H1 (cell line): ENCODE results near the gene RGS17. TPM values are rescaled to one million over a fixed set of nuclear protein-coding genes. Genes with fewer than 3 reads are reported as not detected.

Experiments used
- CTCF ChIA-PET: fragments of 300-600 bp; sonication (Branson Sonifier 250); formaldehyde crosslinking; loops from one replicate; lab custom pipeline; 2021; ENCODE audit not compliant: partially characterized antibody; lab: Charles Lee
- POLR2A ChIA-PET: fragments of 300-600 bp; sonication (Branson Sonifier 250); formaldehyde crosslinking; loops from one replicate; lab custom pipeline; 2021; ENCODE audit warnings: inconsistent platforms; ENCODE audit not compliant: partially characterized antibody; lab: Charles Lee
- DNase-seq, 2 experiments: peaks; one replicate each; pipeline versions ENCODE4 v3.0.0 to v3.0.0-alpha.2; 2010 to 2022; ENCODE audit warnings: low spot score in 2 of 2, low read depth in 1 of 2, mixed read lengths in 1 of 2
- FAIRE-seq: peaks from 2 replicates; lab custom pipeline; 2011; peaks lifted over from hg19 to GRCh38; lab: Jason Lieb, UNC
- H2AFZ ChIP-seq: 2 replicates; pipeline ENCODE4 v1.8.1; 2012; ENCODE audit warnings: low read length, inconsistent platforms
- H2AK5ac ChIP-seq: 2 replicates; pipeline ENCODE4 v1.6.1; 2013; ENCODE audit warnings: low read depth, low read length
- H2BK120ac ChIP-seq: replicated peaks from 2 replicates; pipeline ENCODE3; 2013; ENCODE audit warnings: low read depth, low read length, inconsistent platforms
- H2BK12ac ChIP-seq: 2 replicates; pipeline ENCODE4 v1.6.1; 2013; ENCODE audit warnings: low read depth, low read length
- H2BK15ac ChIP-seq: 2 replicates; pipeline ENCODE4 v1.6.1; 2013; ENCODE audit warnings: low read length
- H2BK20ac ChIP-seq: 2 replicates; pipeline ENCODE4 v1.6.1; 2013; ENCODE audit warnings: low read length
- H2BK5ac ChIP-seq: 2 replicates; pipeline ENCODE4 v1.6.1; 2013; ENCODE audit warnings: low read depth, low read length
- H3K14ac ChIP-seq: 2 replicates; pipeline ENCODE4 v1.6.1; 2013; ENCODE audit warnings: inconsistent platforms; ENCODE audit not compliant: insufficient read length
- H3K18ac ChIP-seq: 2 replicates; pipeline ENCODE4 v1.6.1; 2013; ENCODE audit warnings: low read length; ENCODE audit errors: extremely low read depth
- H3K23ac ChIP-seq: 2 replicates; pipeline ENCODE4 v1.6.1; 2013; ENCODE audit warnings: inconsistent platforms; ENCODE audit not compliant: insufficient read length
- H3K23me2 ChIP-seq: 2 replicates; pipeline ENCODE4 v1.6.1; 2013; ENCODE audit warnings: low read depth, low read length
- H3K27ac ChIP-seq: 2 replicates; pipeline ENCODE4 v1.6.1; 2011; ENCODE audit warnings: low read depth, low read length, inconsistent platforms
- H3K27me3 ChIP-seq, 4 experiments: replicated peaks in 1 of 4; 1 replicate in 1 of 4; 2 replicates in 3 of 4; pipeline versions ENCODE4 v1.6.1 to v1.8.1; 2011 to 2013; ENCODE audit warnings: low read length in 3 of 4, mild to moderate bottlenecking in 3 of 4, inconsistent platforms in 2 of 4, mixed read lengths in 2 of 4, moderate library complexity in 1 of 4; ENCODE audit not compliant: control insufficient read depth in 3 of 4, insufficient read depth in 3 of 4; ENCODE audit errors: extremely low read depth in 1 of 4
- H3K36me3 ChIP-seq, 4 experiments: 2 replicates each; pipeline versions ENCODE4 v1.6.1 to v1.8.1; 2011 to 2013; ENCODE audit warnings: mild to moderate bottlenecking in 4 of 4, low read length in 3 of 4, moderate library complexity in 2 of 4, control low read depth in 1 of 4, inconsistent platforms in 1 of 4; ENCODE audit not compliant: insufficient read depth in 4 of 4, control insufficient read depth in 2 of 4
- H3K4ac ChIP-seq: replicated peaks from 2 replicates; pipeline ENCODE3; 2013; ENCODE audit warnings: low read length, low read depth, mixed read lengths, inconsistent platforms; ENCODE audit not compliant: insufficient read length
- H3K4me1 ChIP-seq, 4 experiments: replicated peaks in 1 of 4; 1 replicate in 1 of 4; 2 replicates in 3 of 4; pipeline versions ENCODE4 v1.6.1 to v1.8.1; 2011 to 2013; ENCODE audit warnings: low read length in 3 of 4, inconsistent platforms in 2 of 4, mixed read lengths in 1 of 4; ENCODE audit not compliant: insufficient read depth in 4 of 4, control insufficient read depth in 3 of 4
- H3K4me2 ChIP-seq, 2 experiments: 2 replicates each; pipeline versions ENCODE4 v1.6.1 to v1.8.1; 2011 to 2013; ENCODE audit warnings: low read depth in 2 of 2, low read length in 2 of 2, control low read depth in 1 of 2, inconsistent platforms in 1 of 2, mild to moderate bottlenecking in 1 of 2; ENCODE audit not compliant: insufficient read depth in 1 of 2
- H3K4me3 ChIP-seq, 4 experiments: fragments of 200-600, 300-600 bp in 1 of 4; sonication (generic), shearing (Covaris generic), sonication (Bioruptor Twin) in 1 of 4; 2 replicates each; pipeline versions ENCODE4 v1.5.1 to v1.8.1; 2011 to 2016; ENCODE audit warnings: low read length in 4 of 4, low read depth in 3 of 4, control low read depth in 2 of 4, inconsistent platforms in 2 of 4, mild to moderate bottlenecking in 2 of 4, mixed read lengths in 1 of 4, moderate library complexity in 1 of 4; ENCODE audit not compliant: insufficient read depth in 2 of 4; ENCODE audit errors: extremely low read depth in 1 of 4
- H3K56ac ChIP-seq: replicated peaks from 2 replicates; pipeline ENCODE3; 2013; ENCODE audit warnings: low read depth, mild to moderate bottlenecking, mixed read lengths, low read length, inconsistent platforms; ENCODE audit not compliant: insufficient read length
- H3K79me1 ChIP-seq: 2 replicates; pipeline ENCODE4 v1.6.1; 2013; ENCODE audit warnings: low read depth, low read length, control low read depth
- H3K79me2 ChIP-seq, 2 experiments: 2 replicates each; pipeline versions ENCODE4 v1.6.1 to v1.8.1; 2012 to 2013; ENCODE audit warnings: low read length in 2 of 2, mild to moderate bottlenecking in 2 of 2, inconsistent platforms in 1 of 2; ENCODE audit not compliant: insufficient read depth in 2 of 2, control insufficient read depth in 1 of 2
- H3K9ac ChIP-seq, 4 experiments: replicated peaks in 1 of 4; 1 replicate in 1 of 4; 2 replicates in 3 of 4; pipeline versions ENCODE4 v1.6.1 to v1.8.1; 2011 to 2013; ENCODE audit warnings: low read depth in 3 of 4, low read length in 3 of 4, control low read depth in 2 of 4, mild to moderate bottlenecking in 2 of 4, moderate library complexity in 2 of 4, inconsistent platforms in 1 of 4; ENCODE audit errors: extremely low read depth in 1 of 4
- H3K9me3 ChIP-seq, 2 experiments: 2 replicates each; pipeline versions ENCODE4 v1.6.1 to v1.8.1; 2012 to 2013; ENCODE audit warnings: mild to moderate bottlenecking in 2 of 2, moderate library complexity in 2 of 2, control low read depth in 1 of 2, inconsistent platforms in 1 of 2, low read depth in 1 of 2, low read length in 1 of 2, mixed read lengths in 1 of 2; ENCODE audit not compliant: insufficient read depth in 2 of 2
- H4K20me1 ChIP-seq, 2 experiments: replicated peaks in 1 of 2; 2 replicates each; pipeline versions ENCODE3 to v1.8.1; 2011 to 2013; ENCODE audit warnings: inconsistent platforms in 2 of 2, low read length in 2 of 2, mild to moderate bottlenecking in 1 of 2; ENCODE audit not compliant: insufficient read depth in 2 of 2, control insufficient read depth in 1 of 2
- H4K5ac ChIP-seq: 2 replicates; pipeline ENCODE4 v1.6.1; 2013; ENCODE audit warnings: low read length, low read depth, mixed read lengths, inconsistent platforms; ENCODE audit not compliant: insufficient read length
- H4K8ac ChIP-seq: 2 replicates; pipeline ENCODE4 v1.8.0; 2013; ENCODE audit warnings: mild to moderate bottlenecking, moderate library complexity, low read length, inconsistent platforms; ENCODE audit not compliant: insufficient read depth; ENCODE audit errors: extremely low read depth
- H4K91ac ChIP-seq: replicated peaks from 2 replicates; pipeline ENCODE3; 2013; ENCODE audit warnings: low read length, mixed read lengths, inconsistent platforms; ENCODE audit not compliant: insufficient read length
- BRCA1 ChIP-seq: IDR thresholded peaks from 2 replicates; pipeline ENCODE4 v1.6.1; 2012; ENCODE audit warnings: low read depth, low read length, improper control_type of control experiment
- CBX8 ChIP-seq: fragments of 300-800, 300-1000 bp; sonication (generic); IDR thresholded peaks from 2 replicates; pipeline ENCODE4 v1.7.1; 2016; ENCODE audit warnings: low read depth, low read length, borderline replicate concordance
- CREB1 ChIP-seq: IDR thresholded peaks from 2 replicates; pipeline ENCODE4 v1.6.1; 2012; ENCODE audit warnings: inconsistent platforms
- CTBP2 ChIP-seq: IDR thresholded peaks from 2 replicates; pipeline ENCODE4 v1.7.0; 2011; ENCODE audit warnings: borderline replicate concordance, mild to moderate bottlenecking, moderate library complexity, mixed read lengths, low read length; ENCODE audit not compliant: insufficient read depth, insufficient read length
- EZH2 ChIP-seq: fragments of 200-600 bp; sonication (generic); IDR thresholded peaks from 2 replicates; pipeline ENCODE4 v1.7.1; 2012; ENCODE audit warnings: low read depth, mild to moderate bottlenecking, moderate library complexity, low read length, inconsistent platforms; ENCODE audit not compliant: severe bottlenecking
- FOSL1 ChIP-seq: IDR thresholded peaks from 2 replicates; pipeline ENCODE4 v1.6.1; 2011; ENCODE audit warnings: mild to moderate bottlenecking, low read depth, low read length, moderate library complexity; ENCODE audit not compliant: insufficient read depth
- NANOG ChIP-seq: IDR thresholded peaks from 2 replicates; pipeline ENCODE4 v1.6.1; 2011; ENCODE audit warnings: low read length, low read depth, mild to moderate bottlenecking, inconsistent platforms; ENCODE audit not compliant: insufficient read depth, poor library complexity, severe bottlenecking
- SIX5 ChIP-seq: IDR thresholded peaks from 2 replicates; pipeline ENCODE4 v1.6.1; 2011; ENCODE audit warnings: mild to moderate bottlenecking, low read depth, low read length
- SP1 ChIP-seq: IDR thresholded peaks from 2 replicates; pipeline ENCODE4 v1.6.1; 2011; ENCODE audit warnings: low read depth, low read length
- SRF ChIP-seq: IDR thresholded peaks from 2 replicates; pipeline ENCODE4 v1.6.1; 2011; ENCODE audit warnings: mild to moderate bottlenecking, low read depth, low read length, moderate library complexity
- TEAD4 ChIP-seq: IDR thresholded peaks from 2 replicates; pipeline ENCODE4 v1.6.1; 2012; ENCODE audit warnings: low read depth, low read length, inconsistent platforms, mixed read lengths
- WGBS, 2 experiments: shearing (Covaris generic) in 1 of 2; methylation state at CpG; one replicate each; pipeline versions ENCODE4 v1.1.6 to v1.1.7; 2013 to 2015; ENCODE audit warnings: low lambda C conversion rate in 2 of 2, mixed read lengths in 2 of 2, inconsistent platforms in 1 of 2, low coverage in 1 of 2, missing lambda C conversion rate in 1 of 2; ENCODE audit not compliant: insufficient replicate concordance in 2 of 2, insufficient coverage in 1 of 2, insufficient read length in 1 of 2; ENCODE audit errors: extremely low coverage in 1 of 2, missing lambda C conversion rate in 1 of 2; 5-methylcytosine and 5-hydroxymethylcytosine counted together
- polyA plus RNA-seq, 7 experiments: library from polyadenylated mRNA; depleted of rRNA in 3 of 7; stranded (reverse) in 5 of 7; unstranded in 2 of 7; fragments of >200 nt in 5 of 7; fragments of 200-250 nt in 2 of 7; gene quantifications; 1 replicate in 5 of 7; 2 replicates in 1 of 7; 4 replicates in 1 of 7; pipeline versions ENCODE4 v1.2.1 to v1.2.3, GENCODE V29; 2011 to 2013; ENCODE audit warnings: missing spikeins in 2 of 7, mixed read lengths in 2 of 7
- total RNA-seq: library from RNA; stranded (reverse); fragmentation: NEBNext Ultra II Directional; extraction: Animal tissue kit (Norgen Biotek cat#: 25700); gene quantifications from 2 replicates; pipeline ENCODE4 v1.2.1, GENCODE V29; 2021
- TF ChIP-seq, protein P1 (sequence below), 3 experiments: IDR thresholded peaks; 1 replicate in 2 of 3; 2 replicates in 1 of 3; pipeline versions ENCODE4 v1.5.1 to v1.6.1; 2011; ENCODE audit warnings: low read length in 3 of 3, mild to moderate bottlenecking in 3 of 3, inconsistent platforms in 2 of 3, low read depth in 1 of 3, moderate library complexity in 1 of 3; ENCODE audit not compliant: insufficient read depth in 1 of 3; ENCODE audit errors: control extremely low read depth in 1 of 3

The RGS17 gene
- total and polyA plus RNA-seq, 2 of the 8 experiments (the other 6 are each of a cell fraction or from before 2014, with no cell fraction given): 2.0 to 12.2 TPM

DNA sequence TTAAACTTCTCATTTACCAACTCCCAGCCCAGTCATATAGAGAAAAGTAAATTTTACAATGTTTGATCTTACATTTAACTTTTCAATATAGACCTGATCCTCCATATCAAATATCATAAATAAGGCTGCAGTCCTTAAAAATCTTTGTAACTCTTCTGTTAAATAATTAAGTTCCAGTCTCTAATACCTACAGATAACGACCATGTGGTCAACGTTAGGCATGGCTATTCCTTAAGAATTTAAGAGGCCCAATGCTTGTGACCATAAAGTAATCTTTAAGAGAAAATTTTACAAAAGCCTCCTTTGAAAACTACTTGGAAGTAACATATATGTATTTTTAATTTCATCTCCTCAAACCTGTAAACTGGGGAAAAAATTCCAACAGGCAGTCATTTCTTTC is 149.9 kb downstream of the RGS17 start:
- peak overlapping the region; percentile 84 for H4K5ac ChIP-seq
- H2AFZ ChIP-seq: no peak overlapping the region
- peak overlapping the region; percentile 62 to 66 for H3K4me2 ChIP-seq
- peaks cover 0 to 33% (median 7%) of the 10 kb centered on the region in 4 experiments; a peak in 5 of 8 replicates for H3K36me3 ChIP-seq
- 3% methylated on average over 2 of the region's 2 CpGs; no CpG with 5 or more reads in 1 of the 2 experiments for WGBS, 2 experiments
- H3K18ac ChIP-seq: no peak overlapping the region
- no peak overlapping the region for H2BK12ac ChIP-seq
- no peak overlapping the region for H2BK15ac ChIP-seq
- no peak overlapping the region for H3K14ac ChIP-seq
- no peak overlapping the region for H2BK5ac ChIP-seq
- FAIRE-seq (no peak), DNase-seq (no peak)
- H2BK20ac ChIP-seq: no peak overlapping the region
- H3K23me2 ChIP-seq: peaks cover 5% of the 10 kb centered on the region
- H3K9ac ChIP-seq: peak overlapping the region in 2 of 4 experiments; percentile 33 to 71; a peak in 2 of 7 replicates
- peaks cover 8 to 16% of the 10 kb centered on the region in 2 experiments for H4K20me1 ChIP-seq
- peaks cover 2 to 6% (median 4%) of the 10 kb centered on the region in 4 experiments; a peak in 3 of 7 replicates for H3K4me1 ChIP-seq
- no peaks in the 10 kb centered on the region for H3K9me3 ChIP-seq
- H3K23ac ChIP-seq: no peak overlapping the region
- H3K79me1 ChIP-seq: no peaks in the 10 kb centered on the region
- no peak overlapping the region for H4K91ac ChIP-seq
- H3K56ac ChIP-seq: no peak overlapping the region
- H3K4me3 ChIP-seq: peak overlapping the region; percentile 80 to 97 (median 88)
- CTCF ChIA-PET: no interaction called here
- POLR2A ChIA-PET: interaction anchor here (1.4 kb wide), 1 partner anchor 15 kb away, joined by 3 read pairs; no protein-coding TSS in a partner anchor
- no peaks in the 10 kb centered on the region for H3K27me3 ChIP-seq
- H3K4ac ChIP-seq: no peak overlapping the region
- no peak overlapping the region for H2AK5ac ChIP-seq
- no peak overlapping the region for H4K8ac ChIP-seq
- H2BK120ac ChIP-seq: no peak overlapping the region
- no peak overlapping the region for H3K27ac ChIP-seq
- peaks cover 59 to 91% of the 10 kb centered on the region in 2 experiments for H3K79me2 ChIP-seq
- TF ChIP-seq SP1 (no peak), BRCA1 (no peak), SRF (no peak), EZH2 (no peak), CTBP2 (no peak), FOSL1 (no peak), TEAD4 (no peak), NANOG (no peak), CREB1 (no peak), CBX8 (no peak), SIX5 (no peak)
- TF ChIP-seq, protein P1, sequence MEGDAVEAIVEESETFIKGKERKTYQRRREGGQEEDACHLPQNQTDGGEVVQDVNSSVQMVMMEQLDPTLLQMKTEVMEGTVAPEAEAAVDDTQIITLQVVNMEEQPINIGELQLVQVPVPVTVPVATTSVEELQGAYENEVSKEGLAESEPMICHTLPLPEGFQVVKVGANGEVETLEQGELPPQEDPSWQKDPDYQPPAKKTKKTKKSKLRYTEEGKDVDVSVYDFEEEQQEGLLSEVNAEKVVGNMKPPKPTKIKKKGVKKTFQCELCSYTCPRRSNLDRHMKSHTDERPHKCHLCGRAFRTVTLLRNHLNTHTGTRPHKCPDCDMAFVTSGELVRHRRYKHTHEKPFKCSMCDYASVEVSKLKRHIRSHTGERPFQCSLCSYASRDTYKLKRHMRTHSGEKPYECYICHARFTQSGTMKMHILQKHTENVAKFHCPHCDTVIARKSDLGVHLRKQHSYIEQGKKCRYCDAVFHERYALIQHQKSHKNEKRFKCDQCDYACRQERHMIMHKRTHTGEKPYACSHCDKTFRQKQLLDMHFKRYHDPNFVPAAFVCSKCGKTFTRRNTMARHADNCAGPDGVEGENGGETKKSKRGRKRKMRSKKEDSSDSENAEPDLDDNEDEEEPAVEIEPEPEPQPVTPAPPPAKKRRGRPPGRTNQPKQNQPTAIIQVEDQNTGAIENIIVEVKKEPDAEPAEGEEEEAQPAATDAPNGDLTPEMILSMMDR (IDR thresholded peaks at IDR 0.05; ENCODE audit: control extremely low read depth in 1 of 3, insufficient read depth in 1 of 3, low read depth in 1 of 3, low read length in 3 of 3): no peak
